ENCODE data around the gene ASTN2. TPM values are rescaled to one million over a fixed set of nuclear protein-coding genes. Genes with fewer than 3 reads are reported as not detected.
"Not testable (repeated sequence)": the region's sequence is repeated elsewhere in the genome, so short reads cannot be mapped to it uniquely, and the experiment has no call there.

Gene ASTN2
- total RNA-seq, 1 donor from 2014 or later: 12.2 TPM

- TF ChIP-seq CTCF (IDR thresholded peaks at IDR 0.05; ENCODE audit: insufficient read depth, low read length, poor library complexity, severe bottlenecking): no peak
- Histone ChIP-seq H3K27me3 (ENCODE audit: control insufficient read depth, insufficient read depth, low read length) (no peaks in the 10 kb centered on the region), H3K36me3 (ENCODE audit: control insufficient read depth, insufficient read depth, low read length) (no peaks in the 10 kb centered on the region), H3K4me3 (ENCODE audit: low read depth, low read length) (no peak overlapping the region)
- DNase-seq (ENCODE audit: low read depth): peak; percentile 16
Measured at GRCh38 chr9:116891424-116891823, 523.4 kb downstream of the ASTN2 start.

GRCh38 chr9:116888476-116888875 lies 526.4 kb downstream of the ASTN2 start:
- not testable (repeated sequence) for DNase-seq (ENCODE audit: low read depth); H3K36me3 ChIP-seq (ENCODE audit: control insufficient read depth, insufficient read depth, low read length); H3K4me3 ChIP-seq (ENCODE audit: low read depth, low read length); H3K27me3 ChIP-seq (ENCODE audit: control insufficient read depth, insufficient read depth, low read length)

GRCh38 chr9:116888066-116888465 lies 526.8 kb downstream of the ASTN2 start:
- no peak overlapping the region for H3K4me3 ChIP-seq (ENCODE audit: low read depth, low read length)
- no peak for TF ChIP-seq CTCF (IDR thresholded peaks at IDR 0.05; ENCODE audit: insufficient read depth, low read length, poor library complexity, severe bottlenecking)
- DNase-seq (ENCODE audit: low read depth): no peak
- H3K27me3 ChIP-seq (ENCODE audit: control insufficient read depth, insufficient read depth, low read length): no peaks in the 10 kb centered on the region
- H3K36me3 ChIP-seq (ENCODE audit: control insufficient read depth, insufficient read depth, low read length): no peaks in the 10 kb centered on the region

GRCh38 chr9:116883676-116884075 lies 531.2 kb downstream of the ASTN2 start:
- Histone ChIP-seq H3K27me3 (ENCODE audit: control insufficient read depth, insufficient read depth, low read length) (no peaks in the 10 kb centered on the region), H3K4me3 (ENCODE audit: low read depth, low read length) (no peak overlapping the region), H3K36me3 (ENCODE audit: control insufficient read depth, insufficient read depth, low read length) (no peaks in the 10 kb centered on the region)
- no peak for DNase-seq (ENCODE audit: low read depth)
- no peak for TF ChIP-seq CTCF (IDR thresholded peaks at IDR 0.05; ENCODE audit: insufficient read depth, low read length, poor library complexity, severe bottlenecking)

- H3K36me3 ChIP-seq (ENCODE audit: control insufficient read depth, insufficient read depth, low read length): no peaks in the 10 kb centered on the region
- no peak overlapping the region for H3K4me3 ChIP-seq (ENCODE audit: low read depth, low read length)
- no peaks in the 10 kb centered on the region for H3K27me3 ChIP-seq (ENCODE audit: control insufficient read depth, insufficient read depth, low read length)
- TF ChIP-seq CTCF (IDR thresholded peaks at IDR 0.05; ENCODE audit: insufficient read depth, low read length, poor library complexity, severe bottlenecking): no peak
- DNase-seq (ENCODE audit: low read depth): no peak
Measured at GRCh38 chr9:116877072-116877471, 537.8 kb downstream of the ASTN2 start.

GRCh38 chr9:116875576-116875975 lies 539.3 kb downstream of the ASTN2 start:
- no peaks in the 10 kb centered on the region for H3K36me3 ChIP-seq (ENCODE audit: control insufficient read depth, insufficient read depth, low read length)
- H3K4me3 ChIP-seq (ENCODE audit: low read depth, low read length): no peak overlapping the region
- H3K27me3 ChIP-seq (ENCODE audit: control insufficient read depth, insufficient read depth, low read length): no peaks in the 10 kb centered on the region
- no peak for DNase-seq (ENCODE audit: low read depth)
- TF ChIP-seq CTCF (IDR thresholded peaks at IDR 0.05; ENCODE audit: insufficient read depth, low read length, poor library complexity, severe bottlenecking): no peak
